Limb (tissue), 2 donors: Measurements from ENCODE around the gene PHETA2.
"Not testable (repeated sequence)": the region's sequence is repeated elsewhere in the genome, so short reads cannot be mapped to it uniquely, and the experiment has no call there.

Experiments
- DNase-seq, 2 donors: peaks; one replicate each; pipeline ENCODE4 v3.0.0-alpha.2; 2016; ENCODE audit errors: extremely low spot score in 2 of 2

Gene PHETA2

DNA sequence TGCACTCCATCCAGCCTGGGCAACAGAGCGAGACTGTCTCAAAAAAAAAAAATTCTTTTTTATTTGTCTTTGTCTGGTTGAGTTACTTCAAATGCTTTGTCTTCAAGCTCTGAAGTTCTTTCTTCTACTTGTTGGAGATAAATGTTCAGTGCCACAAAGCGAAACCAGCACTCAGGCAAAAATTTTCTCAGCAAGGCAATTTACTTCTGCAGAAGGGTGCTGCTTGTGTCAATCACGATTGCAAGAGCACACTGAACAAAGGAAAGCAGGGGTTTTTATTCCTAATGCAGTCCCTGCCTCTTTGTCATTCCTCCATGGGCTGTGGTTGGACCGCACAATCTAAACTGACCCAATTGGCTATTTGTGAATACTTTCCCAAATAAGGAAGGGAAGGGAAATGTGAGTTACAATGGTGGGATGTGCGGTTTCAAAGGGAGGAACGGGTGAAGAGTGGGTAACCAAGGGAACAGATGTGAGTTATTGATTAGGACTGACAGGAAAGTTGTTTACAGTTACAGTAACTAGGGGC is 30.3 kb downstream of the PHETA2 start:
- DNase-seq = not testable (repeated sequence)

DNA sequence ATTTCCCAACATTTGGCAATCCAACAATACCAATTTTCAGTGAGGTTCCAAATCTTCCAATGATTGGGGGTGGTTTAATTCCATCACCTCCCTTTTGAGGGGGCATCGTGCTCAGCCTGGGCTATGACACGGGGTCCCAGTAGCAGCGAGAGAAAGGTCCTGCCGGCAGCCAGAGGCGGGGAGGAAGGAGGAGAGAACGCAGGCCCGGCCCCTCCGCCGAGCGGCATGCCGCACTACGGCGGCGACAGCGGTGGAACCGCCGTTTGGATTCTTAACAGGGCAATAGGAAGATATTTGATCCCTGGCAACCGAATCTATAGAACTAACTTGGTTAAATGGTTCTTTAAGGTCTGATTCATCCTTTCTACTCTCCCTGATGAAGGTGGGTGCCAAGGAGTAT is 34.8 kb downstream of the PHETA2 start:
- DNase-seq = no peak

DNA sequence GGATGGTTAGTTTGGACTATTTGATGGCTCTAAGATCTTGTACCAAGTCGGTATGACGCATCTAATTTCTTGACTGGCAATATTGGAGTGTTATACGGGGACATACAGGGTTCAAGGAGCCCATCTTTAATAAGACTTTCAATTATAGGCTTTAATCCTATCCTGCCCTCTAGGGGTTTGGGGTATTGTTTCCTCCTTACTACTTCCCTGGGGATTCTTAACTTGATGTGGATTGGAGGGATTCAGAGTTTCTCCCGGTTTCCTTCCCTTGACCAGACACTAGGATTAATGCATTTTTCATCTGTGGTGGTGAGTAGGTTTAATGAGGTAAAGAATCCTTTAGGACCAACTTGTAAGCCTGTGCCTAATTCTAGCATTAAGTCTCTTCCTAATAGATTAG is 37.8 kb downstream of the PHETA2 start:
- DNase-seq = no peak

DNA sequence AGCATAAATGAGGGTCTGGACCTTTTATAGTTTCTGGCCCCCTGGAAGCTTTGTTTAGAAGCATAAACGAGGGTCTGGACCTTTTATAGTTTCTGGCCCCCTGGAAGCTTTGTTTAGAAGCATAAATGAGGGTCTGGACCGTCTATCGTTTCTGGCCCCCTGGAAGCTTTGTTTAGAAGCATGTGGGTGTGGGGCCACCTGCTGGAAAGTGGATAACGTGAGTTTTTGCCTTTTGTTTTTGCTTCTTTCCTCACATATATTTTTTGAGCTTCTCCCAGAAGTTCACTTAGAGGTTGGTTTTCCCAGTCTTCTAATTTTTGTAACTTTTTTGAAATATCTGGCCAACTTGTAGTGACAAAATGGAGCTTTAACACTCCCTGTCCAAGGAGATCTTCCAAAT is 38.7 kb downstream of the PHETA2 start:
- DNase-seq = not testable (repeated sequence)

DNA sequence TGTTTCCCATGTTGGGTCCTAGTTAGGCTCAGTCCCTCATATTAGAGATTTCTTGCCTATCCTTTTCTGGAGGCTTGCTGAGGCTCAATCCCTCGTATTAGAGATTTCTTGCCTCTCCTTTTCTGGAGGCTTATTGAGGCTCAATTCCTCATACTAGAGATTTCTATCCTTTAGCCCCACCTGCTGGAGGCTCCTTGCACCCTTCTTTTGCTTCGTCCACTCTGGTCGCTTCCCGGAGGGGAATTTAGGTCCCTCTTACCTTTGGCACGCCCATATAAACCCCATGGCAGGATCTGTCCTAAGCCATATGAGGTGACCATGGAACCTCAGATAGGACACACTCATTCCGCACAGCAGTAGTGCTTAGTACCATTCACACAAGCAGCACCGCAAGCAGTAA is 40.7 kb downstream of the PHETA2 start:
- DNase-seq = no peak

DNA sequence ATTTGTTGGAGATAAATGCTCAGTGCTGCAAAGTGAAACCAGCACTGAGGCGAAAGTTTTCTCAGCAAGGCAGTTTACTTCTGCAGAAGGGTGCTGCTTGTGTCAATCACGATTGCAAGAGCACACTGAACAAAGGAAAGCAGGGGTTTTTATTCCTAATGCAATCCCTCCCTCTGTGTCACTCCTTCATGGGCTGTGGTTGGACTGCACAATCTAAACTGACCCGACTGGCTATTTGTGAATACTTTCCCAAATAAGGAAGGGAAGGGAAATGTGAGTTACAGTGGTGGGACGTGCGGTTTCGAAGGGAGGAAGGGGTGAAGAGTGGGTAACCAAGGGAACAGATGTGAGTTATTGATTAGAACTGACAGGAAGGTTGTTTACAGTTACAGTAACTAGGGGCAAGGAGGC is 41.4 kb downstream of the PHETA2 start:
- not testable (repeated sequence) for DNase-seq

DNA sequence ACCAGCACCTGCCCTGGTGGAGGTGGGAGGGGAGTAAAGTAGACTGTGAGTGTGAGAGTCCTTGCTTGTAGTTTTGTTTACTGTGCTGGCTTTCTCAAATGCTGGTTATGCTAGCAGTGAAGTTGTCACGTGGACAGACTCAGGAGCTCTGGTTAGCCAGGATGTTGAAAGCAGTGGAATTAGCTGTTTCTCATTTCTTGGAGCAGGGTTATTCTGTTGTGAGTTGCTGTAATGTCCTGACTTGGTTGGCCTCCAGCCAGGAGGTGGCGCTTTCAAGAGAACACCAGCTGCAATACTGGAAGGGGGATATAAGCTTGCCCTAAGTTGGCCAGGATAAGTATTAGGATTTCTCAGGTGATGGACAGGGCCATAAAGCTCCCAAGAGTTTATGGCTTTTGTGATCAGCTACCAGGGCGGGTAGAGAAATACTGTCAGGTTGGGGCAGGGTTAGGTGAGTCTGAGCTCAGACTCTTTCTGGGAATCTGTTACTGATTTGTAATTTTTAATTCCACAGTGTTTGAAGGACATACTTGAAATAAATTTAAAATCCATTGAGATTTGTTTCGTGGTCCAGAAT is 42.9 kb downstream of the PHETA2 start:
- DNase-seq = no peak

DNA sequence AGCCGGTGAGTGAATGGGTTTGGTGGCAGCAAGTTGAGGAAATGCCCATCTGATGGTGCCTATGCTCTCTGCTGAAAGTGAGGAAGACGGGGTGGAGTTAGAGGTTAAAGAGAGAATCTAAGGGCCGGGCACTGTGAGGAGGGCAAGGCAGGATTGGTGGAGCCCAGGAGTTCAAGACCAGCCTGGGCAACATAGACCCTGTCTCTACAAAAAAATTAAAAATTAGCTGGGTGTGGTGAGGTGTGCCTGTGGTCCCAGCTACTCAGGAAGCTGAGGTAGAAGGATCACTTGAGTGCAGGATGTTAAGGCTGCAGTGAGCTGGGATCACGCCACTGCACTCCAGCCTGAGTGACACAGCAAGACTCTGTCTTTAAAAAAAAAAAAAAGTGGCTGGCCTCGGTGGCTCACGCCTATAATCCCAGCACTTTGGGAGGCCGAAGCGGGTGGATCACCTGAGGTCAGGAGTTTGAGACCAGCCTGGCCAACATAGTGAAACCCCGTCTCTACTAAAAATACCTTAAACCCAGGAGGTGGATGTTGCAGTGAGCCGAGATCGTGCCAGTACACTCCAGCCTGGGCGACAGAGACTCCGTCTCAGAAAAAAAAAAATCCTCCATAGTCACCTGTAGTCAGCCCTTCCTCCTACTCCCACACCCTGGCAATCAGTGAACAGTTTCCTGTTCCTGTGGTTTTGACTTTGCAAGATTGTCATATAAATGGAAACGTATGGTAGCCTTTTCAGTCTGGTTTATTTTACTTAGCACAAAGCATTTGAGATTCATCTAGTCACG is 46.4 kb downstream of the PHETA2 start:
- not testable (repeated sequence) for DNase-seq

DNA sequence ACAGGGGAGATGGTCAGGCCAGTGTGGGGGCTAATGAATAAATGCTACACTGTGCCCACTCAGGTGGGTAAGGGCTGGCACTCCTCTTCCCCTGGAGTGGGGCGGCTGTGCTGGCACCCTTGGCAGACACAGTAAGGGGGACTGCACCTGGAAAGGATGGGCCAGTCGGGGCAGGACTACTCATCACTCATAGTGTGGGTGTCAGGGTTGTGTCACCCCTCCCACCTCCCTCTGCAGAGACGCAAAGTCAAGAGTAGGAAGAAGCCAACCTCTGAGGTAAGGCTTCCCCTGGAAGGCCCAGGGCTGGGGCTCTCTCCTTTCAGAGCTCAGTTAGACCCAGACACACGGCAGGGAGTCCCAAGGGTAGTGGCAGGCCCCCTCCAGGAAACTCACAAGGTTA is 49.5 kb downstream of the PHETA2 start:
- DNase-seq = not testable (repeated sequence)

DNA sequence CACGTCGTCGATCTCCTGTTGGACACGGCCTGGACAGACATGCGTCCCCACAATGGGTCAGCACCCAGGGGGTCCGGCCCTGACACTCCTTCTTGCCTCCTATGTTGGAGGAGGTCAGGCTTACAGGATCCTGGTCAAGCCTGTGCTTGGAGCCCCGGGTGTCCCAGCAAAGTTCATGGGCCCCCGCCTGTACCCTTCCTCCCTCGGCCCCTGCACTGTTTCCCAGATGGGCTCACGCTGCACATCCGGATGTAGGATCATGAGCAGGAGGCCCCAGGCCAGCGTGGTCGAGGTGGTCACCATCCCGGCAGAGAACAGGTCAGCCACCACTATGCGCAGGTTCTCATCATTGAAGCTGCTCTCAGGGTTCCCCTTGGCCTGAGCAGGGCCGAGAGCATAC is 53.6 kb downstream of the PHETA2 start:
- DNase-seq = no peak

DNA sequence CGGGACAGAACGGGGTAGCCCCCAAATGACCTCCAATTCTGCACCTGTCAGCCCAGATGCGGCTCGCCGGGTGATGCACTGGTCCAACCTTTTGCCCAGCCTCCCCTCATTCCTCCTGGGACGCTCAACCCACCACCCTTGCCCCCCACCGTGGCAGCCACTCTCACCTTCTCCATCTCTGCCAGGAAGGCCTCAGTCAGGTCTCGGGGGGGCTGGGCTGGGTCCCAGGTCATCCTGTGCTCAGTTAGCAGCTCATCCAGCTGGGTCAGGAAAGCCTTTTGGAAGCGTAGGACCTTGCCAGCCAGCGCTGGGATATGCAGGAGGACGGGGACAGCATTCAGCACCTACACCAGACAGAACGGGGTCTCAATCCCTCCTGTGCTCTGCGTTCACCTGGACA is 54.0 kb downstream of the PHETA2 start:
- DNase-seq = not testable (repeated sequence)
